Esophagus squamous epithelium (tissue), 4 donors: ENCODE measurements around the gene PPFIBP1.

Experiments
- CTCF ChIP-seq, 6 experiments: fragments of 450-650 bp in 4 of 6; fragments of 200-600 bp in 2 of 6; sonication (generic) in 2 of 6; IDR thresholded peaks; one replicate each; pipeline ENCODE4 v1.5.1; 2016 to 2019; ENCODE audit warnings: antibody characterized with exemption in 6 of 6, mild to moderate bottlenecking in 4 of 6, moderate library complexity in 4 of 6
- POLR2A ChIP-seq, 4 donors: fragments of 450-650 bp; IDR thresholded peaks; one replicate each; pipeline ENCODE4 v1.6.1; 2017; ENCODE audit warnings: antibody characterized with exemption in 4 of 4, mild to moderate bottlenecking in 4 of 4, moderate library complexity in 3 of 4

GRCh38 chr12:27583981-27584380 is 60.0 kb downstream of the PPFIBP1 start:
- TF ChIP-seq CTCF (IDR thresholded peaks at IDR 0.05) (no peak), POLR2A (IDR thresholded peaks at IDR 0.05) (no peak)
